Immature natural killer cell (primary cell): Measurements from ENCODE around the gene FBL. TPM values are rescaled to one million over a fixed set of nuclear protein-coding genes. Genes with fewer than 3 reads are reported as not detected.
A peak's percentile ranks its signal among the peaks of the same experiment; 100 is the strongest.

Source experiments
- DNase-seq, 3 donors: peaks; one replicate each; pipeline ENCODE4 v3.0.0; 2022; ENCODE audit warnings: mixed read lengths in 1 of 3
- H3K27ac Mint-ChIP-seq, 6 donors: one replicate each; pipeline ENCODE4 v1.8.0; 2020; ENCODE audit warnings: mixed read lengths in 6 of 6, mild to moderate bottlenecking in 5 of 6, inconsistent platforms in 4 of 6, moderate library complexity in 3 of 6
- H3K27me3 Mint-ChIP-seq, 3 donors: one replicate each; pipeline ENCODE4 v1.8.0; 2020 to 2021; ENCODE audit warnings: low read depth in 3 of 3, mild to moderate bottlenecking in 3 of 3, mixed read lengths in 3 of 3, moderate library complexity in 3 of 3, inconsistent platforms in 1 of 3
- H3K36me3 Mint-ChIP-seq, 3 donors: one replicate each; pipeline ENCODE4 v1.8.0; 2020; ENCODE audit warnings: mixed read lengths in 3 of 3, inconsistent platforms in 2 of 3, mild to moderate bottlenecking in 2 of 3
- H3K4me1 Mint-ChIP-seq, 2 donors: one replicate each; pipeline ENCODE4 v1.8.0; 2020; ENCODE audit warnings: inconsistent platforms in 2 of 2, mild to moderate bottlenecking in 2 of 2, mixed read lengths in 2 of 2, moderate library complexity in 1 of 2
- H3K4me3 Mint-ChIP-seq, 5 donors: one replicate each; pipeline ENCODE4 v1.8.0; 2020; ENCODE audit warnings: mild to moderate bottlenecking in 5 of 5, mixed read lengths in 5 of 5, inconsistent platforms in 3 of 5, moderate library complexity in 3 of 5
- H3K9me3 Mint-ChIP-seq, 6 donors: one replicate each; pipeline ENCODE4 v1.8.0; 2020; ENCODE audit warnings: mild to moderate bottlenecking in 6 of 6, mixed read lengths in 6 of 6, inconsistent platforms in 4 of 6, moderate library complexity in 3 of 6
- polyA plus RNA-seq, 3 donors: library from polyadenylated mRNA; unstranded; fragments of 300-500 nt; fragmentation: Illumina TruSeq; gene quantifications; one replicate each; pipeline ENCODE4 v1.2.3, GENCODE V29; 2021

Gene FBL
- polyA plus RNA-seq, 3 donors from 2014 or later = 127 to 166 (median 143) TPM

DNA sequence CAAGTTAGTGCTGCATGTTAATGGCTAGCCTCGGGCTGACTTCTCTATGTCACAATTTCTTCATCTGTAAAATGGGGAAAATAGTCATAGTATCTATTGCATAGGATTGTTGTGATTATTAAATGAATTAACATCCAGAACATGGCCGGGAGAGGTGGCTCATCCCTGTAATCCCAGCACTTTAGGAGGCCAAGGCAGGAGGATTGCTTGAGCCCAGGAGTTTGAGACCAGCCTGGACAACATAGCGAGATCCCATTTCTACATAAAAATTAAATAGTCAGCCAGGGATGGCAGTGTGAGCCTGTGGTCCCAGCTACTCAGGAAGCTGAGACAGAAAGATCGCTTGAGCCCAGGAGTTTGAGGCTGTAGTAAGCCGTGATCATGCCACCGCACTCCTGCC lies 21.8 kb upstream of the FBL start:
- no peak overlapping the region for H3K4me3 Mint-ChIP-seq
- no peaks in the 10 kb centered on the region for H3K4me1 Mint-ChIP-seq
- DNase-seq = no peak
- H3K36me3 Mint-ChIP-seq = no peaks in the 10 kb centered on the region
- peaks cover 0 to 2% (median 2%) of the 10 kb centered on the region in 3 donors for H3K27me3 Mint-ChIP-seq
- no peak overlapping the region for H3K27ac Mint-ChIP-seq
- H3K9me3 Mint-ChIP-seq = no peaks in the 10 kb centered on the region

DNA sequence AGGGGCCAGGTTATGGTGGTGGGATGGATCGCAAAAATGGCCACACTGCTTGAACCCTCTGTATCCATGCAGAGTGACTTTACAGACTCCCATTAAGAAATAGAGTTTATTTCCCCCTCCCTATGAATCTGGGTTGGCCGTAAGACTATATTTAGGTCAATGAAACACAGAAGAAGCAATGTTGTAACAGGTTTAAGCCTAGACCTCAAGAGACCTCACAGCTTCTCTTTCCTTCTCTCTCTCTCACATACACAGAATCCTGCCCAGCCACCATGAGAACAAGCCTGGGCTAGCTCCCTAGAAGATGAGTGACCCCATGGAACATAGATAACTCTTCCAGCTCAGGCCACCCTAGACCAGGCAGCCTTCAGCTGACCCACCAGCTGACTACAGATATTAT lies 21.0 kb upstream of the FBL start:
- no peaks in the 10 kb centered on the region for H3K9me3 Mint-ChIP-seq
- no peak overlapping the region for H3K27ac Mint-ChIP-seq
- H3K27me3 Mint-ChIP-seq = peaks cover 0 to 2% (median 2%) of the 10 kb centered on the region in 3 donors
- no peak overlapping the region for H3K4me3 Mint-ChIP-seq
- no peak for DNase-seq
- no peaks in the 10 kb centered on the region for H3K36me3 Mint-ChIP-seq
- no peaks in the 10 kb centered on the region for H3K4me1 Mint-ChIP-seq

DNA sequence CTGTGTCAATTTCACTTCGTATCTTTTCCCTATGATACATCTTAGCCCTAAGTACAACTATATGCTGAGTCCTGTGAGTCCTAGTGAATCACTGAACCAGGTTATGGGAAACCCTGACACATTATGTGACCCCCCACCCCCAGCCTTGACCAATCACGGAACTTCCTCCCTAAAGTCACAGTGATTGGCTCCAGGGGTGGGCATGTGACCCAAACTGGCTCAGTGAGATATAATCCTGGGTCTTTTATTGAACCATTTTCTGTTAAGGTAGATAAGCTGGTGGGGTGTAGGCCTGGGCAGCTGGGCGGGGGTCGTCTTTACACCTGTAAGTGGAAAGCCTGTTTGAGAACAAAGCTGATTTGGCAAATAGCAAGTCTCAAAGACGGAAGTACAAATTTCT lies 19.8 kb upstream of the FBL start:
- Mint-ChIP-seq H3K27me3 (peaks cover 0 to 2% (median 2%) of the 10 kb centered on the region in 3 donors), H3K27ac (no peak overlapping the region), H3K4me1 (no peaks in the 10 kb centered on the region), H3K9me3 (no peaks in the 10 kb centered on the region), H3K36me3 (no peaks in the 10 kb centered on the region), H3K4me3 (no peak overlapping the region)
- DNase-seq = no peak

DNA sequence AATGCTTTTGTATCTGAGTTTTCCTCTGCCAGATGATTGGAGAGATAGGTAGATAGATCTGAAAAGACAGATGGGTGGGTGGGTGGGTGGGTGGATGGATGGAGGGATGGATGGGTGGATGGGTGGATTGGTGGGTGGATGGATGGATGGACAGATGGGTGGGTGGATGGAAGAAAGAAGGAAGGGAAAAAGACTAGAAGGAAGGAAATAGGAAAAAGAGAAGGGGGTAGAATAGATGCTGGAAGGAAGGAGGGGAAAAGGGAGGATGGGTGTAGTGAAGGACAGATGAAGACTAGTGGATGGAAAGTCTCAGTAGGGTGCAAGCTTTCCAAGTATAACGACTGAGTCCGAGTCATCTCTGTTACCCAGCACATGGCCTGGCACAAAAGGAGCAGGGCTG lies 19.0 kb upstream of the FBL start:
- Mint-ChIP-seq H3K4me3 (no peak overlapping the region), H3K27me3 (peaks cover 0 to 2% (median 2%) of the 10 kb centered on the region in 3 donors), H3K9me3 (no peaks in the 10 kb centered on the region), H3K27ac (no peak overlapping the region), H3K36me3 (no peaks in the 10 kb centered on the region), H3K4me1 (no peaks in the 10 kb centered on the region)
- DNase-seq = no peak

DNA sequence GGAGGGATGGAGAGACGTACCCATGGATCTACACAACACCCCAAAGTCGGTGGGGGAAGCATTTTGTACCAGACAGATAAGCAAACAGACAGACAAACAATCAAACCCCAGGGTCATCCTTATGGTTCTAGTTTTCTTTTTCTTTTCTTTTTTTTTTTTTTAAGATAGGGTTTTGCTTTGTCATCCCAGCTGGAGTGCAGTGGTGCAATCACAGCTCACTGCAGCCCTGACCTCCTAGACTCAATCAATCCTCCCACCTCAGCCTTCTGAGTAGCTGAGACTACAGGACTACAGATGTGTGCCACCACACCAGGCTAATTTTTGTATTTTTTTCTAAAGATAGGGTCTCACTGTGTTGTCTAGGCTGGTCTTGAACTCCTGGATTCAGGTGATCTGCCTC lies 17.9 kb upstream of the FBL start:
- DNase-seq = no peak
- Mint-ChIP-seq H3K9me3 (no peaks in the 10 kb centered on the region), H3K27me3 (peaks cover 0 to 2% (median 2%) of the 10 kb centered on the region in 3 donors), H3K4me3 (no peak overlapping the region), H3K27ac (no peak overlapping the region), H3K4me1 (no peaks in the 10 kb centered on the region), H3K36me3 (no peaks in the 10 kb centered on the region)

DNA sequence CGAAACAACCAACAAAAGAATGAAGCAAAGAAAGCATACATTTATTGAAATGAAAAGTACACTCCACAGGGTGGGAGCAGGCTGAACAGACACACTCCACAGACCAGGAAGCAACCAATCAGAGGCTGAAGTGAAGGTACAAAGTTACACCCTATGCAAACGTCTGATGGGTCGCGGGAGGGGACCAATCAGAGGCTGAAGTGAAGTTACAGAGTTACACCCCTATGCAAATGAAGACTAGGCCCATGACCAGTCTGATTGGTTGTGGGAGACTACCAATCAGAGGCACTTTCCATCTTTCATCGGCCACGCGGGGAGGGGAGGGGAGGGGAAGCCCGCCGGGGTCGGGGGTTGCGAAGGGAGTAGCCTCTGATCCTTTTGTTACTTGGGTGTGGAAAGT lies 12.4 kb upstream of the FBL start:
- Mint-ChIP-seq H3K9me3 (no peaks in the 10 kb centered on the region), H3K27ac (peak overlapping the region in 1 of 6 donors; percentile 3), H3K27me3 (peaks cover 3 to 5% (median 5%) of the 10 kb centered on the region in 3 donors), H3K4me3 (peak overlapping the region in 1 of 5 donors; percentile 46), H3K4me1 (peaks cover 0 to 7% of the 10 kb centered on the region in 2 donors), H3K36me3 (no peaks in the 10 kb centered on the region)
- peak in 1 of 3 donors; percentile 67 for DNase-seq

DNA sequence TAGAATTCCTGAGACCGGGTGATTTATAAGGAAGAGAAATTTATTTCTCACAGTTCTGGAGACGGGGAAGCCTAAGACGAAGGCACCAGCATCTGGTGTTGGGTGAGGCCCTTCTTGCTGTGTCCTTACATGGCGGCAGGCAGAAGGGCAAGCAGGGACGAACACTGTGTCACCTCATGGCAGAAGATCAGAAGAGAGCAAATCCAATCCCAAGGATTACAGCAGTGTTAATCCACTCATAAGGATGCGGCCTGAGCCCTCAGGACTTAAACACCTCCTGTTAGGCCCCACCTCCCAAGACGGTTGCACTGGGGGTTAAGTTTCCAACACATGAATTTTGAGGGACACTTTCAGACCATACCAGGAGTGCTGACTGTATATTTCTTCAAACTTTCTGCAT lies 6.7 kb upstream of the FBL start:
- peaks cover 0 to 1% of the 10 kb centered on the region in 2 donors for H3K4me1 Mint-ChIP-seq

DNA sequence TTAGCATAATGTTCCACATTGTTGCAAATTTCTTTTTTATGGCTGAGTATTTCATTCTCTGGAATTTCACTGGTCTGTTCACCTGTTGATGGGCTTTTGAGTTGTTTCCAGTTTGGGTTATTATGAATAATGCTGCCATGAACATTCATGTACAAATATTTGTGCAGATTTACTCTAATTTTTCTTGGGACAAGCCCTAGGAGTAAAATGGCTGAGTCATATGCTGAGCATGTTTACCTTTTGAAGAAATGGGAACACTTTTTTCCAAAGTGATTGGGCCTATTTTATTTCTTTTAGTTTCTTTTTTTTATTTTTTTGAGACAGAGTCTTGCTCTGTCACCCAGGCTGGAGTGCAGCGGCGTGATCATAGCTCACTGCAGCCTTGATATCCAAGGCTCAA lies 4.7 kb upstream of the FBL start:
- H3K27ac Mint-ChIP-seq = no peak overlapping the region
- peaks cover 2 to 8% (median 3%) of the 10 kb centered on the region in 3 donors for H3K27me3 Mint-ChIP-seq
- H3K4me1 Mint-ChIP-seq = peaks cover 10 to 11% of the 10 kb centered on the region in 2 donors
- no peak overlapping the region for H3K4me3 Mint-ChIP-seq
- H3K36me3 Mint-ChIP-seq = no peaks in the 10 kb centered on the region
- DNase-seq = no peak
- no peaks in the 10 kb centered on the region for H3K9me3 Mint-ChIP-seq

More for the DNA sequence above, 6.7 kb upstream of the FBL start:
- DNase-seq = no peak
- H3K36me3 Mint-ChIP-seq = no peaks in the 10 kb centered on the region
- no peak overlapping the region for H3K4me3 Mint-ChIP-seq
- peaks cover 1 to 5% (median 5%) of the 10 kb centered on the region in 3 donors for H3K27me3 Mint-ChIP-seq
- no peaks in the 10 kb centered on the region for H3K9me3 Mint-ChIP-seq
- no peak overlapping the region for H3K27ac Mint-ChIP-seq

DNA sequence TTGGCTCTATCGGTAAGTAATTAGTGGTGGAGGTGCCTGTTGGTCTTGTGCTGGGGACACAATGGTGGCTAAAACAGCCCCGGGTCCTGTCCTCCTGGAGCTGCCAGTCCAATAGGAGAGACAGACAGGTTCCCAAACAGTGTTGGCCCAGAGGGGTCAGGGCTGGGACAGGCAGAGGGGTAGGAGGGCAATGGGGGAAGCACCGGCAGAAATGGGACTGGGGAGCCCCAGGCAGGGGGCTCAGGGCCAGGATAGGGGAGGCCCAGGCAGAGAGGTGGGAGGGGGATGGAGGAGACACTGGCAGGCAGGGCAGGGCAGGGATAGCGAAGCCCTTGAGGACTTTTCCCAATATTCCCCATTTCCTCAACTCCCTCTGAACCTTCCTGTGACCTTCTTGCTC lies 2.2 kb upstream of the FBL start:
- Mint-ChIP-seq H3K4me3 (peak overlapping the region in 2 of 5 donors; percentile 1 to 2), H3K27ac (no peak overlapping the region), H3K9me3 (no peaks in the 10 kb centered on the region), H3K27me3 (peaks cover 2 to 7% (median 3%) of the 10 kb centered on the region in 3 donors), H3K36me3 (no peaks in the 10 kb centered on the region), H3K4me1 (peaks cover 33 to 34% of the 10 kb centered on the region in 2 donors)
- DNase-seq = no peak

DNA sequence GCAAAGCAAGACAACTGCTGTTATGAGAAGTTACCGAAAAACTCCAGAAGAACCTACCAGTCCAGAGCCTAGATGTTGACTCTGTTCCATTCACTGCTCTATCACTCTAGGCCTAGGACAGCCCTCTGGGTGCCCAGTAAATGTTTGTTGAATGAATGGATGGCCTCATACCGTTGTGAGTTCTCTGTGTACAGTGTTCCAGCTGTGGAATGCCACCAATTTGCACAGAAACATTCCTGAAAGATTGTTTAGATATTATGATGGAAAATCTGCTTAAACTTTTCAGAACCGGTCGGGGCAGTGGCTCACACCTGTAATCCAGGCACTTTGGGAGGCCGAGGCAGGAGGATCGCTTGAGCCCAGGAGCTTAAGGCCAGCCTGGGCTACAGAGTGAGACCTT lies 1.3 kb upstream of the FBL start:
- Mint-ChIP-seq H3K36me3 (no peaks in the 10 kb centered on the region), H3K9me3 (no peaks in the 10 kb centered on the region), H3K4me3 (peak overlapping the region in 3 of 5 donors; percentile 89 to 93 (median 90)), H3K27me3 (peaks cover 2 to 7% (median 4%) of the 10 kb centered on the region in 3 donors), H3K4me1 (peaks cover 40 to 42% of the 10 kb centered on the region in 2 donors), H3K27ac (peak overlapping the region in 1 of 6 donors; percentile 97)
- no peak for DNase-seq

DNA sequence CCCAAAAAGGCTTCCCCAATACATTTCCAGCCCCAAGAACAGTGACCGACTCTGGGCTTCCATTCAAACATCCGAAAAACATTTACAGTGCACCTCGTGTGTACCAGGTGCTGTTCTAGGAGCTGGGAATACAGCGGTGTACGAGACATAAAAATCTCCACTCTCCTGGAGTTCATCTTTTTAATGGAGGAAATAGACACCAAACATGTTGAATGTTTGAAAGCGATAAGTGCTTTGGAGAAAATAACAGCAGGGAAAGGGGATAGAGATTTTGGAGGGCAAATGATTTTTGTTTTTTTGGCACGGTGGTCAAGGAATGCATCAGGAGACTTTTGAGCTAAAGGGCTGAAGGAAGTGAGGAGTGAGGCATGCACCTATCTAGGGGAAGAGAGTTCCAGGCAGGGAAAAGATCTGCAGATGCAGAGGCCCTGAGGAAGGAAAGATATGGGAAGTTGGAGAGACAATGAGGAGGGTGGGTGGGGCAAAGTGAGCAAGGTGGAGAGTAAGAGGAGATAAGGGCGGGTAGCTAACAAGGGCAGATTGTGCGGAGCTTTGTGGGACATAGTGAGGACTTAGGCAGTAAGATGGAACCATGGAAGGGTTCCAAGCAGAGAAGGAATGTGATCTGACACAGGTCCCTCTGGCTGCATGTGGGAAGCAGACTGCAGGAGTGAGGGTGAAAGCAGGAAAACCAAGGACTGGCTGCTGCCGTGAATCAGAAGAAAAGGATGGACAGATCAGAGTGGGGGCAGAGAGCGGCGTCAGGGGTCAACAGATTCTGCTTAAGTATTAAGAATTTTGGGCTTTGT lies 703 bp upstream of the FBL start:
- Mint-ChIP-seq H3K36me3 (no peaks in the 10 kb centered on the region), H3K4me3 (peak overlapping the region; percentile 89 to 94 (median 92)), H3K27me3 (peaks cover 2 to 7% (median 5%) of the 10 kb centered on the region in 3 donors), H3K9me3 (no peaks in the 10 kb centered on the region), H3K4me1 (peaks cover 46 to 47% of the 10 kb centered on the region in 2 donors), H3K27ac (peak overlapping the region; percentile 86 to 97 (median 96))
- no peak for DNase-seq

DNA sequence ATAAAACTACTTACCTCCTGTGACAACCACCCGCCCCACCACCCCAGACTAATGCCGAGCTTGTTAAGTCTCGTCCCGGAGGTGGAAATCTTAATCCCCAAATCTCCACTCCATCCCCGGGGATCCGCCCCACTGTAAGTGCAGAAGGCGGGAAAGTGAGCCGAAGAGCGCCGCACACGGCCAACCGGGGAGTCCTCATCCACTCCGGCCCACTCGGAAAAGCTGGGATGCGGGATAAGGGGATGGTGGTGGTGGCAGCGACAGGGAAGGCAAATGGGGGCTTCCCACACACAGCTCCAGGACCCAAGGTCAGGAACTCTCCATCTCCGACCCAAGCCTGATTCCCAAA lies 621 bp downstream of the FBL start:
- H3K27ac Mint-ChIP-seq = peak overlapping the region; percentile 86 to 97 (median 96)
- peaks cover 2 to 5% (median 4%) of the 10 kb centered on the region in 3 donors for H3K27me3 Mint-ChIP-seq
- no peaks in the 10 kb centered on the region for H3K9me3 Mint-ChIP-seq
- DNase-seq = no peak
- H3K4me1 Mint-ChIP-seq = peaks cover 50 to 52% of the 10 kb centered on the region in 2 donors
- no peaks in the 10 kb centered on the region for H3K36me3 Mint-ChIP-seq
- H3K4me3 Mint-ChIP-seq = peak overlapping the region; percentile 89 to 94 (median 92)

DNA sequence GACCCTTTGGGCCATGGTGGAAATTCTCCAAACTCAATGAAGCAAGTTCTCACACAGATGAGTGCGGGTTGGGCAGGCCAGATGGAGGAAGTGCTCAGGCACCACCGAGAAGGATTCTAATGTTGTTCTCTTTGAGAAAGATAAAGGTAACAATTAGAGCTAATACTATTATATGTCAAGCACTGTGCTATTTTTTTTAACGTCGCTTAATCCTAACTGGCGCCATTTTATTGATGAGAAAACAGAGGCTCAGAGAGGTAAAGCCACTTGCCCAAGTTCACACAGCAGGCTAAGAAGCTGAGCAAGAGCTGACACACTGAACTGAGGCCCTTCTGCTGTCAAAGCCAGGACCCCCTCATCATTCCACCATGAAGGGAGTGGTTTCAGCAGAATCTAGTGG lies 1.0 kb downstream of the FBL start:
- Mint-ChIP-seq H3K4me3 (peak overlapping the region; percentile 89 to 94 (median 92)), H3K27ac (peak overlapping the region; percentile 86 to 97 (median 96)), H3K27me3 (peaks cover 2 to 5% (median 4%) of the 10 kb centered on the region in 3 donors), H3K9me3 (no peaks in the 10 kb centered on the region), H3K4me1 (peaks cover 50 to 52% of the 10 kb centered on the region in 2 donors), H3K36me3 (no peaks in the 10 kb centered on the region)
- no peak for DNase-seq

DNA sequence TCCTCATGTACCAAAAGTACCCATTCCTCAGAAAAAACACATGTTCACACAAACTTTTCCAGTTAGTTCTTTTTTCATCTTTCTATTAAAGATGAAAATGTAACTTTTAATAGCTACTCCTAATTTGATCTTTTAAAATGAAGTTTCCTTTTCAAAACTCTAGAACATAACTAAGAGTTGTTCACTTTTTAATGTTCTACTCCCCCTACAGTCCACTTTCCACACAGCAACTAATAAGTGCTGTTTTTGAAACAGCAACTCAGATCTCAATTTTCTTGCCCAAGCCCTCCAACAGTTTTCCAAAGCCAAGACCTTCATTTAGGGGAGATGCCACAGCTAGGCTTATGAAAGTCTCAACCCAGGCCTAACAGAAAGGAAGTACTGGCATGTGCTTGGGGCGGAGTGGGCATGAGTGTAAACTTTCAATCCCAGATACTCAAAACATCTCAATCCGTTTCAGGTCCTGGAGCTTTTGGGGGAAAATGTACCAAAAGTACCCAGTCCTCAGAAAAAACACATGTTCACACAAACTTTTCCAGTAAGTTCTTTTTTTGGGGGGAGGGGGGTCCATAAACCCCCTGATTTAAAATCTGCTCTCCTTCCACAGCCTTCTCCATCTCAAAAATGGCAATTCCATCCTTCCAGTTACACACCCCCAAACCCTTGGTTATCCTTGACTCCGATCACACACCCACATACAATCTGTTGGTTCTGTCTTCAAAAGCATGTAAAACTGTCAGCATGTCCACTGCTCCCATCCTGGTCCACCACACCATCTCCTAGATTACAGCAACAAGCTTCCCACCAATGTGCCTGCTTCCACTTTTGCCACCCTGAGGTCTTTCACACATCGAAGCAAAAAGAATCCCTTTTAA lies 2.0 kb downstream of the FBL start:
- Mint-ChIP-seq H3K9me3 (no peaks in the 10 kb centered on the region), H3K27ac (peak overlapping the region; percentile 71 to 97 (median 95)), H3K4me3 (peak overlapping the region; percentile 60 to 93 (median 90)), H3K4me1 (peaks cover 50 to 52% of the 10 kb centered on the region in 2 donors), H3K27me3 (peaks cover 2 to 5% (median 4%) of the 10 kb centered on the region in 3 donors), H3K36me3 (peaks cover 0 to 6% (median 0%) of the 10 kb centered on the region in 3 donors)
- peak; percentile 44 to 55 (median 46) for DNase-seq
